ENCODE results near the gene COLEC12.

DNA sequence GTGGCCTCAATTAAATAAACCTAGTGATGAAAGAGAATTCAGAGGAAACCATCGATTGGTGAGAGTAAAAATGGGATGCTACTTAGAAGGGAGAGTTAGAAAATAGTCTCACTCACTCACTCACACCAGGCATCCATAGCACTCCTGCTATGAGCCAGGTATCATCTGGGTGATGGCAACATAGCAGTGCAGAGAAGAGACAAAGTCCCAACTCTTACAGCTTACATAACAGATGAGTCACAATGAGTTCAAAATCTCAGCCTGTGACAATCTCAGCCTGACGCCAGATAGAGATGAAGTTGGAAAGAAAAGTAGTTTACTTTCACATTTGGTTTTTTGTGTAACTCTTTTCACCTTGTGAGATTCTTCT is 177.3 kb downstream of the COLEC12 start:
- TF ChIP-seq POLR2AphosphoS5 (IDR thresholded peaks at IDR 0.05; ENCODE audit: borderline replicate concordance, low read depth, low read length) (no peak), EZH2 (IDR thresholded peaks at IDR 0.05) (no peak), FOXP2 (optimal IDR thresholded peaks at IDR 0.05; ENCODE audit: control extremely low read depth, extremely low read length, insufficient read depth) (no peak)
